Panc1 (cell line): Measurements from ENCODE around the gene MYH7.
"Not testable (repeated sequence)": the region's sequence is repeated elsewhere in the genome, so short reads cannot be mapped to it uniquely, and the experiment has no call there.

Source experiments
- CTCF ChIP-seq: fragments of 450-650 bp; IDR thresholded peaks from 2 replicates; pipeline ENCODE4 v1.5.1; 2017; ENCODE audit warnings: mild to moderate bottlenecking
- POLR2AphosphoS5 ChIP-seq: IDR thresholded peaks from 2 replicates; pipeline ENCODE4 v1.6.1; 2012; ENCODE audit warnings: mild to moderate bottlenecking, low read depth, low read length, moderate library complexity

DNA sequence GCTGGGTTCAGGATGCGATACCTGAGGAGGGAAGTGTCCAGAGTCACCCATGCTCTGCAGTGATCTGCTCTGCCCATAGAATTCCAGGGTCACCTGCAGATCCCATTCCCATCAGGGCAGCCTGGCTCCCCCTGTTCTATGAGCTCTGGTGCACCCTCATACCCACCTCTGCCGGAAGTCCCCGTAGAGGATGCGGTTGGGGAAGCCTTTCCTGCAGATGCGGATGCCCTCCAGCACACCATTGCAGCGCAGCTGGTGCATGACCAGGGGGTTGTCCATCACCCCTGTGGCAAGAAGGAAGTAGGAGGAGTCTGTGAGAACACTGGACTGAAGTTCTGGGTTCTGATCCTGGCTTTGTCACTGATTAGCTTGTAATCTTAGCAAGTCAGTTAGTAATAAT is 9.7 kb downstream of the MYH7 start:
- TF ChIP-seq POLR2AphosphoS5, CTCF: not testable (repeated sequence)
